LNCaP clone FGC (cell line): ENCODE data around the gene CCN6.

Experiments used
- DNase-seq: peaks from one replicate; pipeline ENCODE4 v3.0.0-alpha.2; 2011; ENCODE audit warnings: low read depth
- H3K4me3 ChIP-seq: 2 replicates; pipeline ENCODE4 v1.5.1; 2011; ENCODE audit warnings: mild to moderate bottlenecking, low read depth, low read length, control low read depth
- TF ChIP-seq, protein P1 (sequence below): IDR thresholded peaks from 2 replicates; pipeline ENCODE4 v1.5.1; 2012; ENCODE audit warnings: mild to moderate bottlenecking; ENCODE audit not compliant: control insufficient read depth, insufficient read depth; ENCODE audit errors: extremely low read depth

CCN6 gene

DNA sequence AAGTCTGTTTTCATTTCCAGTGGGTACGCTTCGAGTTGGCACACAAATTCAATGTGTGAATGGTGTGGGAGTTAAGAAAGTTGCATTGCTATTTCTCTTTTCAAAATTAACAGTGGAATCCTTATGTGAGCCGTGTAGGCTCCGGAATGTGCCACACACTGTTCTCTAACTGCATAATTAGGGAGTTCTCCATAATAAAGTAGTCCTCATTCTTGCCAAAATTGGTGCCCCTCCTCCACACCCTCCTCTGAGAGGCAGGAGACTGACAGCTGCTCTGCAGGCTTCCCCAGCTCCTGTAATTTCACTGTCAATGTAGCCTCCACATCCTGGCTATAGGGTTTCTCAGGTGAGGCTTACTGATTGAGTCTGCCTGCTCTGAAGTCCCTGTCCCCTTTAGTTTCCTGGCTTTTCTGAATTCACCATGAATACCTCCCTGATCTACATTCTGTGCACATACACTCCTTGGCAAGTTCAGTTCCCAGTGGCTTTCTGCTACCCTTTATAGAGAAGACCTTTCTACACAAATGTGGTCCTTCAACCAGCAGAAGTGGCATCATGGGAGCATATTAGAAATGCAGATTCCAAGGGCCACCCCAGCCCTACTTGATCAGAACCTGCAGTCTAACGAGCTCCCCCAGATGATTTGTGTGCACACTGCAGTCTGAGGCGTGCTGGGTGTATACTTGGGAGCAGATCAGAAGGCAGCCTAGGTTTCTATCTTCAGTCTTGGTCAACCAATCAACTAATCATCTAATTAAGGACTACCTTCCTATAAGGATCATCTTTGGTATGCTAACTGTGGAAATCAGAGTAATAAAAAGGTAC is 19.9 kb upstream of the CCN6 start:
- TF ChIP-seq, protein P1, sequence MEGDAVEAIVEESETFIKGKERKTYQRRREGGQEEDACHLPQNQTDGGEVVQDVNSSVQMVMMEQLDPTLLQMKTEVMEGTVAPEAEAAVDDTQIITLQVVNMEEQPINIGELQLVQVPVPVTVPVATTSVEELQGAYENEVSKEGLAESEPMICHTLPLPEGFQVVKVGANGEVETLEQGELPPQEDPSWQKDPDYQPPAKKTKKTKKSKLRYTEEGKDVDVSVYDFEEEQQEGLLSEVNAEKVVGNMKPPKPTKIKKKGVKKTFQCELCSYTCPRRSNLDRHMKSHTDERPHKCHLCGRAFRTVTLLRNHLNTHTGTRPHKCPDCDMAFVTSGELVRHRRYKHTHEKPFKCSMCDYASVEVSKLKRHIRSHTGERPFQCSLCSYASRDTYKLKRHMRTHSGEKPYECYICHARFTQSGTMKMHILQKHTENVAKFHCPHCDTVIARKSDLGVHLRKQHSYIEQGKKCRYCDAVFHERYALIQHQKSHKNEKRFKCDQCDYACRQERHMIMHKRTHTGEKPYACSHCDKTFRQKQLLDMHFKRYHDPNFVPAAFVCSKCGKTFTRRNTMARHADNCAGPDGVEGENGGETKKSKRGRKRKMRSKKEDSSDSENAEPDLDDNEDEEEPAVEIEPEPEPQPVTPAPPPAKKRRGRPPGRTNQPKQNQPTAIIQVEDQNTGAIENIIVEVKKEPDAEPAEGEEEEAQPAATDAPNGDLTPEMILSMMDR: no peak
- H3K4me3 ChIP-seq: no peak overlapping the region
- no peak for DNase-seq

DNA sequence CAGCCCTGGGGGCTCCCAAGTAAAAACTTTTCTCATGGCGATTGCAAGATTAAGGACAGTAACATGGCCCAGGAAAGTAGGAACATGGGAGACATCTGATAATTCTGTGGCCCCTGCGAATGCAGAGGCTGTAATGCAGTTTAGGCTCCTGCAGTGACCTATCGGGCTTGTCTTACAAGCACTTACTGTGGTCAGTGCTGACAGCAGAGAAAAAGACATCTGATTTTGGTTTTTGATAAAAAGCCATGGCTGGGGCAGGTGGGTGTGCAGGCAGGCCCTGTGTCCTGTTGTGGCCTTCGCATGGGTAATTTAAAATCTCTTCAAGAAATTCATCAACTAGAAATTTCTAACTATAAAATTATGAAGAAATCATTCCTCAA is 19.3 kb upstream of the CCN6 start:
- TF ChIP-seq, protein P1: no peak

DNA sequence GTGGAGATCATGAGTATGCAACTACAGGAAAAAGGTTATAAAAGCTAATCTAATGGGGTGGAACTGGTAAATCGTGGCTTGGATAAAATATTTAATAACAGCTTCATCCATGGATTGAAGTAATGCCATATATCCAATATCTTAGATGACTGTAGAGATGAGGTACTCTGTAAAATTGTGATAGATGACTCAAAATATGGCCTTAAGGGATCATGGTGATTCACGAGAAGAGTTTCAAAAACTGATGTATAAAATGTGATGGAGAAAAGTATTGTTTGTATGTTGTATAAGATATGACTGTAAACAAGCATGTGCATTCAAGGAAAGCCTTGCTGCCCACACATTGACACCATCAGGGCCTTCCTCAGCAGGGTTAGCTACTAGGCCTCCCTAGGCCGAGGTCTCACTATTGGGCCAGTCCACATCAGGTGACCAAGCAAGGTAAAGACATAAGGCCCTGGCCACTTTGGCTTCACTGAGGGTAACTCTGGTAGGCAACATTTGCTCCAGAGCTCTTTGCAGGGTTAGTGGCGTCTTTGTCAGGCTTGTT is 17.7 kb upstream of the CCN6 start:
- TF ChIP-seq, protein P1: no peak
- no peak overlapping the region for H3K4me3 ChIP-seq
- DNase-seq: no peak

More for the DNA sequence above, 19.3 kb upstream of the CCN6 start:
- no peak overlapping the region for H3K4me3 ChIP-seq
- DNase-seq: no peak

DNA sequence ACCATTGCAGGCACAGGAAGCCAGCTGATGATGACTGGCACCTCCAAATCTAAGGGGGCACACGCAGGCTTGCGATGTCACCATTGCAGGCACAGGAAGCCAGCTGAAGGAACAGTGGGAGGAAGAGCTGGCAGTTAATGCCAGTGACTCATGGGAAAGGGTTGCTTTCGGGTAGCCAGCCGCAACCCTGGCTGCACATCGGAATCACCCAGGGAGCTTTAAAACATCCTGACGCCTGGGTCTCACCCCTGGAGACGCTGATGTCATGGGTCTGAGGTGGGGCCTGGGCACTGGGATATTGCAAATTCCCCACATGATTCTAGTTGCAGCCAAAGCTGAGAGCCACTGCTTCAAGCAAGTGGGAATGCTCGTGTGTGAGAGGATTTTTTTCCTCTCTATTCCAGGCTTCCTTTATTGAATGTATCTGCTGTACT is 16.1 kb upstream of the CCN6 start:
- H3K4me3 ChIP-seq: no peak overlapping the region
- TF ChIP-seq, protein P1: no peak
- DNase-seq: no peak

DNA sequence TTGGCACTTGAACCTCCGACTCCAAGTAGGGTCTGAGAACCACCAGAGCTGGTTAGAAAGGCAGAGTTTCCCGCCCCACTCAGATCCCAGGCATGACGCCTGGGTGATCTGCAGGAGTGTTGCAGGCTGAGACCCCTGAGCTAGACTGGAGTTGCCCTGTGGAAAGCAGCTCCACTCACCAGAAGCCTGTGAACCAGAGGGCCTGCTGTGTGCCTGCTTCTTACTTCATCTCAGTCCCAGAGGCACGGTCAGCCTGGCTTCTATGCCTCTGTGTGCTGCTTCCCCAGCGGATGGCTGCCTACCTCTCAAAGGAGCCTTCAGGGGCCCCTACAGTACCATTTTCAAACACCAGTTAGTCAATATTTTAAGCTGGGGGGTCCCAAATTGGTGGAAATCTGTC is 15.6 kb upstream of the CCN6 start:
- TF ChIP-seq, protein P1: no peak
- no peak for DNase-seq
- H3K4me3 ChIP-seq: no peak overlapping the region

DNA sequence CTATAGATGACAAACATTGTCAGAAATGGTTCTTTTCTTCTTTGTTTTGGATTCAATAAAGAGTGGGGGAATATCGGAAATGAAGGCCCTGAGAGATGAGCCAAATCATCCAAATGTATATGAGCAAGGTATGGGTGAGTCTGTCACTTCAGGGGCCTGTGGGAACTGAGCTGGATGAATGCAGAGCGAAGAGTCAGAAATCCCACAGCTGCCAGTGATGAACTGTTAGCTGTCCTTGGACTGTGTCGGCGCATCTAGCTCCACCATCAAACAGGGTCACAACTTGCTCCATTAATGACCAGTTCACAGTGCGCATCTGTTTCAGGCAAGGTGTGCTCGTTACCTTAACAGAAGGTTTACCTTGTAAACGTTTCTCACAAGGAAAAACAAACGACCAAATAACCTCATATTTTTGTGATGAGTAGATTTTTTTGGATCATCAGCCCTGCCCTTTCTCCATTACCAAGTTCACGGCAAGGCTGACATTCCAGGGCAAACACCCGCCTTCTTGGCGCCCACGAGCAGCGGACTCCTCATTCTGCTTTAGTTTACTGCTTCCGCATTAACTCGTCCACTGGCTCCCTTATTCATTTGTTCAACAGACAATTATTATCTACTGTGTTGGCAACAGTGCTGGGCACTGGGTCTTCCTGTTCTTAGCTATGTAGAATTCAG is 15.0 kb upstream of the CCN6 start:
- DNase-seq: no peak
- TF ChIP-seq, protein P1: no peak
- no peak overlapping the region for H3K4me3 ChIP-seq
